Brain microvascular endothelial cell (primary cell): Measurements from ENCODE around the gene SGSH.

ENCODE experiments used
- DNase-seq: peaks from one replicate; pipeline ENCODE4 v3.0.0-alpha.2; 2020
- H3K27ac ChIP-seq: fragments of 250-450 bp; sonication (Bioruptor Pico); 2 replicates; pipeline ENCODE4 v1.5.1; 2020; ENCODE audit warnings: mild to moderate bottlenecking, moderate library complexity
- H3K27me3 ChIP-seq: fragments of 250-450 bp; sonication (Bioruptor Pico); replicated peaks from 2 replicates; pipeline ENCODE4 v1.5.1; 2020; ENCODE audit warnings: mild to moderate bottlenecking
- H3K36me3 ChIP-seq: fragments of 250-450 bp; sonication (Bioruptor Pico); replicated peaks from 2 replicates; pipeline ENCODE4 v1.5.1; 2020; ENCODE audit warnings: mild to moderate bottlenecking
- H3K4me3 ChIP-seq: 2 replicates; pipeline ENCODE4 v1.5.1; 2011; ENCODE audit warnings: low read depth, mild to moderate bottlenecking, control low read depth, low read length, moderate library complexity
- CTCF ChIP-seq: IDR thresholded peaks from 2 replicates; pipeline ENCODE4 v1.5.1; 2011; ENCODE audit warnings: low read depth, mild to moderate bottlenecking, moderate library complexity, low read length, control low read depth, inconsistent platforms; ENCODE audit errors: missing control alignments
- in situ Hi-C: cut with HindIII; loops from 2 replicates; pipeline ENCODE4 v1.10.0; 2017; ENCODE audit warnings: low sequenced_read_pairs, low pct_ligation_motif_present

The SGSH gene

GRCh38 chr17:80227156-80227555 lies 7.0 kb upstream of the SGSH start:
- TF ChIP-seq CTCF, result no peak
- DNase-seq, result no peak
- Histone ChIP-seq H3K27ac (no peak overlapping the region), H3K27me3 (no peaks in the 10 kb centered on the region), H3K4me3 (no peak overlapping the region), H3K36me3 (no peaks in the 10 kb centered on the region)
- in situ Hi-C loops, result no loop called here

- no peak overlapping the region for H3K4me3 ChIP-seq
- no peak for TF ChIP-seq CTCF
- DNase-seq, result no peak
- H3K36me3 ChIP-seq, result no peaks in the 10 kb centered on the region
- no peak overlapping the region for H3K27ac ChIP-seq
- H3K27me3 ChIP-seq, result no peaks in the 10 kb centered on the region
- in situ Hi-C loops, result no loop called here
These were observed 5.1 kb upstream of the SGSH start for GRCh38 chr17:80225230-80225629.

- DNase-seq, result no peak
- Histone ChIP-seq H3K4me3 (no peak overlapping the region), H3K27ac (no peak overlapping the region), H3K36me3 (no peaks in the 10 kb centered on the region), H3K27me3 (no peaks in the 10 kb centered on the region)
- no peak for TF ChIP-seq CTCF
- in situ Hi-C loops, result no loop called here
These were observed 4.5 kb upstream of the SGSH start for GRCh38 chr17:80224683-80225082.

GRCh38 chr17:80223838-80224497 lies 3.8 kb upstream of the SGSH start:
- no peak overlapping the region for H3K4me3 ChIP-seq
- TF ChIP-seq CTCF, result no peak
- DNase-seq, result no peak
- H3K27me3 ChIP-seq, result no peaks in the 10 kb centered on the region
- in situ Hi-C loops, result no loop called here
- no peak overlapping the region for H3K27ac ChIP-seq
- H3K36me3 ChIP-seq, result no peaks in the 10 kb centered on the region

GRCh38 chr17:80223142-80223815 lies 3.1 kb upstream of the SGSH start:
- Histone ChIP-seq H3K27me3 (no peaks in the 10 kb centered on the region), H3K36me3 (no peaks in the 10 kb centered on the region), H3K4me3 (no peak overlapping the region), H3K27ac (no peak overlapping the region)
- no peak for TF ChIP-seq CTCF
- DNase-seq, result no peak
- in situ Hi-C loops, result no loop called here
